Skin epidermis (tissue), 12 donors: ENCODE data around the gene NIFK.

Experiments used
- H3K27ac ChIP-seq, 21 experiments: fragments of 200-600 bp; sonication (generic) in 11 of 21; one replicate each; pipeline ENCODE4 v1.5.0; 2020; ENCODE audit warnings: mild to moderate bottlenecking in 3 of 21, inconsistent platforms in 2 of 21, moderate library complexity in 2 of 21
- H3K4me3 ChIP-seq, 7 experiments: fragments of 200-600 bp; sonication (generic) in 2 of 7; one replicate each; pipeline ENCODE4 v1.5.0; 2020; ENCODE audit warnings: inconsistent platforms in 2 of 7, mild to moderate bottlenecking in 2 of 7, moderate library complexity in 1 of 7

NIFK gene

GRCh38 chr2:121736462-121737336 is at the start of gene NIFK:
TSS of gene NIFK (minus strand) at chr2:121736875. CDS start at chr2:121736850, 25 bp downstream.
- Histone ChIP-seq H3K27ac (peak within 1 kb of the TSS; percentile 55 to 95 (median 84)), H3K4me3 (peak within 1 kb of the TSS; percentile 63 to 87 (median 76))

DNA sequence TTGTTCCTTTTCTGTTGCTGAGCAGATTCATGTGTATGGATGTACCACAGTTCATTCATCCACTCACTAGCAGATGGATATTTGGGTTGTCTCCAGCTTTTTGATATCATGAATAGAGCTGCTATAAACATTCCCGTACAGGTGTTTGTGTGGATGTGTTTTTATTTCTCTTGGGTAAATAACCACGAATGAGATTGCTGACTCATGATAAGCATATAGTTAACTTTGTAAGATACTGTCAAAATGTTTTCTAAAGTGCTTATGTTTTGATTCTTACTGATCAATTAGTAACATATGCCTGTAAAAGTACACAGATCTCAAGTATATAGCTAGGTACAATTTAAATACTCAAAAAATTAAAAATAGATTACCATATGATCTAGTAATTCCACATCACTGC is 46.5 kb upstream of the NIFK start:
- H3K27ac ChIP-seq: no peak overlapping the region
- H3K4me3 ChIP-seq: no peak overlapping the region

DNA sequence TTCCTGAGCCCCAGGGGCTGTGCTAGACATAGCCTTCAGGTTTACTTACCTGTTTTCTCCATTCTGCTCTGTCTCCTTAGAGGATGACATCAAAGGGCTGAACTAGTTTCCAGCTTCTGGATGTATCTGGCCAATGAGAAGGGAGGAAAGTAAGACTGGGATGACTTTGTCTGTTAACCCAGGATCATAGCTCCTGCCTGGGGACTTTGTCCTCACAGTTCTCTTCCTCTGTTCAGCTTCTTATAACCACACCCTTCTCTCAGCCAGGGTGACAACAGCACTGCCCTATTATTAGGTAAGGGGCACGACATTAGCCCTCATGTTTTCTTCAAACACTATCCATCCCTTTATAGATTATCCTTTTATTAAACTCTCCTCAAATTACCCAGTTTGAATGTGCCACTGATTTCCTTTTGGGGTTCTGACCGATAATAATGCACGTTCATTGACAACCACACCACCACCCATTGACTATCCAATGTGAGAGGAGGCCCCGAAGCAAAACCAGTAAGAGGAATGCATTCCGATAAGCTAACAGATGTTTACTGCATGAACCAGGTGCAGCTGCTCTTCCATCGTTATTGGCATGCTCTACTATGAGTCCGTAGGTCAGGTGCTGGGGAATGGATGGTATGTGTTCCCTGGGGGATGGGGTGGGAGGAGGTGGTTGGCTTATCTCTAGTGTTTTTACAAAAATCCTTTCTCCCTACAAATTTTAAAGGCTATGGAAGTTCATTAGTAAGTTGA is 42.2 kb upstream of the NIFK start:
- no peak overlapping the region for H3K27ac ChIP-seq
- H3K4me3 ChIP-seq: no peak overlapping the region

DNA sequence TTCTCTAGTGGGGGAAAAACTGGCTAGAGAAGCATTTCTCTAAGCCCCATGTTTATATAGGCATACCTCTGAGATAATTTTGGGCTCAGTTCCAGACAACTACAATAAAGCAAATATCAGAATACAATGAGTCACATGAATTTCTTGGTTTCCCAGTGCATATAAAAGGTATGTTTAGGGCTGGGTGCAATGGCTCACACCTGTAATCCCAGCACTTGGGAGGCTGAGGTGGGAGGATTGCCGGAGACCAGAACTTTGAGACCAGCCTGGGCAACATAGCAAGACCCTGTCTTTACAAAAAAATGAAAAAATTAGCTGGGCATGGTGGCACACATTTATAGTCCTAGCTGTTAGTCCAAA is 41.0 kb upstream of the NIFK start:
- H3K4me3 ChIP-seq: no peak overlapping the region
- no peak overlapping the region for H3K27ac ChIP-seq

DNA sequence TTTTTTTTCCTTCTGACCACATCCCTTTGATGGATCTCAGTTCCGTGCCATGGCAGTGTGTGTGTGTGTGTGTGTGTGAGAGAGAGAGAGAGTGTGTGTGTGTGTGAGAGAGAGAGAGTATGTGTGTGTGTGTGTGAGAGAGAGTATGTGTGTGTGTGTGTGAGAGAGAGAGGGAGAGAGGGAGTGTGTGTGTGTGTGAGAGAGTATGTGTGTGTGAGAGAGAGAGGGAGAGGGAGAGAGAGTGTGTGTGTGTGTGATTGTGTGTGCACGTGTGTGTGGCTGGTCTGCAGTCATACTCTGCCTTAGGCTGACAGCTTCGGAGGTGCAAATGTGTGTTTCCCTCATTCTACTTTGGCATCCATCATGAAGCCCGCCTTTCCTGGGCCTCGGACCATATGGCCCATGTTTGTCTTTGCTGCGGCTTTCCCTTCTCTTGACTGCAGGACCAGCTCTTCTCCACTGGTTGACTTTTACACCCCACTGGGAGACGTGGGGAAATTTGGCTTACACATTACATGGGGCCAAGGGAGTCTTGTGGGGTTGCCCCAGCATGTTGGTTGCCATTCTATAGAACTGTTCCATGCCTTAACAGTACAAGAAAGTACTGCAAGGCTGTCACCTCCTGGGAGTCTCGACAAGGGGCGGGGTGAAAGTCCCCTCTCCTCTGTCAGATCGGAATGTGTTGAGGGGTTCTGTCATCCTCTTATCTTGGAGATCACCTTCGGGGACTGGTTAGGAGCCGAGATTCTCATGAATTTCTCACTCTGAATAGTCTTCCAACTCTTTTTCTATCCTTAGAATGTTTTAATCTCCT is 40.4 kb upstream of the NIFK start:
- no peak overlapping the region for H3K27ac ChIP-seq
- H3K4me3 ChIP-seq: no peak overlapping the region

DNA sequence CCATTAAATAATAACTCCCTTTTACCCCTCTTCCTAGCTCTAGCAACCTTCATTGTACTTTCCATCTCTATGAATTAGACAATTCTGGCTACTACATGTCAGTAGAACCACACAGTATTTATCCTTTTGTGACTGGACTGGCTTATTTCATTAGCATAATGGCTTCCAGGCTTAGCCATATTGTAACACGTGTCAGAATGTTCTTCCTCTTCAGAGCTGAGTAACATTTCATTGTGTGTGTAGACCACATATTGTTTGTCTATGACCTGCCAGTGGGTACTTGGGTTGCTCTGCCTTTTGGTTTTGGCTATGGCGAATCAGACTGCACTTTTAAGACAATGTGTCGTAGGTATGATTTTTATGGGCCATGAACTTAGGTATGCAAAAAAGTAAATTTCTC is 39.7 kb upstream of the NIFK start:
- H3K4me3 ChIP-seq: no peak overlapping the region
- no peak overlapping the region for H3K27ac ChIP-seq

GRCh38 chr2:121774235-121774634 is 37.6 kb upstream of the NIFK start:
- Histone ChIP-seq H3K27ac (no peak overlapping the region), H3K4me3 (no peak overlapping the region)

- no peak overlapping the region for H3K4me3 ChIP-seq
- peak overlapping the region in 2 of 21 experiments; percentile 21 to 25 for H3K27ac ChIP-seq
Observed at GRCh38 chr2:121771976-121772742, 35.5 kb upstream of the NIFK start.

DNA sequence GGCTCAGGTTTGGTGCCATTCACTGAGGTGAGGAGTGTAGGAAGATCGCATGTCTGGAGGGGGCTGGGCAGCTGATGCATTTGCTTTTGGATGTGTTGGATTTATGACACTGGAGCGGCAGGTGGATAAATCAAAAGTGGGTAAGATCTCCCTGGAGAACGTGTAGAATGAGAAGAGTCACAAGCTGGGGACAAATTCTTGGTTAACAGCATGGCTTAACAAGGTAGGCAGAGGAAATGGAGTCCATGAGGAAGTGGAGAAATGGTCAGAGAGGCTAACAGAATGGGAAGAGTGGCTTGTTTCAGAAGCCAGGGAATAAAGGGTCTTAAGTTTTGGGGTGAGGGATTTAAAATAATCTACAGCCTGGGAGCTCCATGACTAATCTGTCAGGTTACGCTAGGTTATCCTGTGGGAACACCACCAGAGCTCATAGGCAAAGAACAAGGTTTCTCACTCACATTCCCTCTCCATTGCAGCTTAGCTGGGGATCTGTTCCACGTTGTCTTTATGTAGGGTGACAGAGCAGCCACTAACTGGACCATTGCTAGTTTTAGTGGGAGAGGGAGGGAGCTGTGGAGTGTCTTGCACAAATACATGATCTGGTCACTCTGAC is 31.6 kb upstream of the NIFK start:
- Histone ChIP-seq H3K4me3 (no peak overlapping the region), H3K27ac (no peak overlapping the region)

DNA sequence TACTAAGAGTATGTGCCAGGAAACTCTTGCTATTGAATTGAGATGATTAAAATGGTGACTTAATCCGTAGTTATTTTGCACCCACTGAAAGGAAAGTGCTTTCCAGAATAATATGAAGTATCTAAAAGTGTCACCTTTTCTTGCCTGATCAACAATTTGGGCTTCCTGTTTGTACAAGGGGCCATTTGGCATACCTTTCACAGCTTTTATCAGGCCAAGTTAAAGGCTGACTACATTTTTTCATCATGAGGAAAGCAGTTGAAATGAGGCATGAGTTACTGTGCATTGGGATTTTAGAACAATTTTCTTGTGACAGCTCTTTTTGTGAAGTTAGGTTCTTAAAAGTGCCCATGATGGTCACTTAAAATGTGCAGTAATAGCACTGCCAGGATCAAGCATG is 29.9 kb upstream of the NIFK start:
- no peak overlapping the region for H3K27ac ChIP-seq
- H3K4me3 ChIP-seq: no peak overlapping the region

DNA sequence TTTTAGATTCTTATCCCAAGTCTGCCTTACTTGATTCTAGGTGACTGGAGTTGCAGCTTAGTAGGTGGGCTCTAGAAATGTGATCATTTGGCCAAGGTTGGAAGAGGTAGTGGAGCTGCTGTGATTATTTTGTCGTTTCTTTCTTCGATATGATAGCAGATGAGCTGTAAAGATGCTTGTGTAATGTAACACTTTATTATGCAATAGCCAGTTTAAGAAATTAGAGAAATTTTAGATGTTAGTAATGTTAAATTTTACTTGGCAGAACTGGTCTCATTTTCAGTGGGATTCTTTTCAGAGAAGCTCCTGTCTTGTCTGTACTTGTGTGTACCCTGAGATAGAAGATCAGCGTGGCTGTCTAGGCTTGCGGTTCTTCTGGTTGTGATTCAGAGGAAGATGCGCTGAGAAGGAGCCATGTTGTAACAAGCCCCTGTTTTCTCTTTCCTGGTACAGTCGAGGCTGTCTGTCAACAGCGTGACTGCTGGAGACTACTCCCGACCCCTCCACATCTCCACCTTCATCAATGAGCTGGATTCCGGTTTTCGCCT is 28.1 kb upstream of the NIFK start:
- H3K27ac ChIP-seq: peak overlapping the region in 2 of 21 experiments; percentile 23 to 49

GRCh38 chr2:121755237-121756111 is 18.8 kb upstream of the NIFK start, which contains the start of gene TSN:
TSS of gene TSN (plus strand) at chr2:121755651. CDS start at chr2:121755780, 129 bp downstream.
- Histone ChIP-seq H3K27ac (peak within 1 kb of the TSS; percentile 23 to 93 (median 86)), H3K4me3 (peak within 1 kb of the TSS; percentile 54 to 100 (median 93))

More for the DNA sequence above, 28.1 kb upstream of the NIFK start:
- H3K4me3 ChIP-seq: no peak overlapping the region

GRCh38 chr2:121754851-121755236 is 18.2 kb upstream of the NIFK start:
- Histone ChIP-seq H3K27ac (peak overlapping the region in 19 of 21 experiments; percentile 13 to 93 (median 85)), H3K4me3 (peak overlapping the region; percentile 54 to 100 (median 93))

GRCh38 chr2:121748202-121748601 is 11.5 kb upstream of the NIFK start:
- H3K4me3 ChIP-seq: no peak overlapping the region
- no peak overlapping the region for H3K27ac ChIP-seq

DNA sequence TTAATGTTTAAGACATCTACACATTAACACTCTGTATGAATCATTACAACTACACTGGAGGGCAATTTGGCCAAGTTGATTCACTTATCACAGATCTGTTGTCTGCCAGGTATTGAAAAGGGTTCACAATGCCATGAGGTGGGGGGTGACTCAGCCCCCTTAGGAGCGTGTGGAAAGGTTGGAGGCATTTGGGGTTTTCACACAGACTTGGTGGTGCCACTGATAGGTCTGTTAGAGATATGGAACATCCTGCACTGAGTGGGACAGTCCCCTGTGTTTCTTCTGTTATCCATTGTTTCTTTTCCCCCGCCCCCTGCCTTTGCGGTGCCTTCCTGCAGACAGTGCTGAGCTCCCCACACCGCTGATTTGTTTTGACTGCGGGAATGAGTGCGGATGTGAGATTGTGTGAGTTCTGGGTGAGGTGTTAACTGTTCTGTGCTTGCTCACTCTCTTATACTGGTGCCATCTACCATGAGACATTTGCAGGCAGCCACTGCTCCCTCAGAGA is 9.4 kb upstream of the NIFK start:
- Histone ChIP-seq H3K27ac (no peak overlapping the region), H3K4me3 (no peak overlapping the region)

DNA sequence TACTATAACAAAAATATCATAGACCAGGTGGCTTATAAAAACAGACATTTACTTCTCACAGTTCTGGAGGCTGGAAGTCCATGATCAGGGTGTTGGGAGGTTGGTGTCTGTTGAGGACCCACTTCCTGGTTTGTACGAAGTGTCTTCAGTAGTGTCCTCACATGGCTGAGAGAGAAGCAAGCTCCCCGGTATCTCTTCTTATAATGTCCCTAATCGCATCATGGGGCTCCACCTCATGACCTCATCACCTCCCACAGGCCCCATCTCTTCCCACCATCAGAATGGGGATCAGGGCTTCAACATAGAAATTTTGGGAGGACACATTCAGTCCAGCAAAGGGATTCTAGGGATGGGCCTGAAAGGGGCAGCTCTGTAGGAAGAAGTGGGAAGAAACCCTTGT is 4.8 kb upstream of the NIFK start:
- Histone ChIP-seq H3K27ac (no peak overlapping the region), H3K4me3 (no peak overlapping the region)

DNA sequence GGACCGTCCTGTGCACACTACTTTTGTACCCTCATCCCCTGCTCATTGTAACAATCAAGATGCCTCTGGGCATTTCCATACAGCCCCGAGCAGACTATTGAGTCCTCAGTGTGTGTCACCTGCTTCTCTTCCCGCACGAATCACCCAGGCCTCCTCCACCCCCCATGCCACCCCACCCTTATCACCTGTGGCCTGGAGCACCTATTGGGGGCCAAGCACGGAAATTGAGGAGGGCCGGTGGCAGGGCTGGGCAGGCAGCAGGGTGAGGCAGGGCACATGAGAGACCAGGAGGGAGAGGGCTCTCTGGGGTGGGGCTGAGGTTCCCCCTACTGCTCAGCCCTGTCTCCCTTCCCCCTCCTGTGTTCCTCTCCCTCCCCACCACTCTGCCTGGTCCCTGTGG is 4.3 kb upstream of the NIFK start:
- no peak overlapping the region for H3K27ac ChIP-seq
- H3K4me3 ChIP-seq: no peak overlapping the region

DNA sequence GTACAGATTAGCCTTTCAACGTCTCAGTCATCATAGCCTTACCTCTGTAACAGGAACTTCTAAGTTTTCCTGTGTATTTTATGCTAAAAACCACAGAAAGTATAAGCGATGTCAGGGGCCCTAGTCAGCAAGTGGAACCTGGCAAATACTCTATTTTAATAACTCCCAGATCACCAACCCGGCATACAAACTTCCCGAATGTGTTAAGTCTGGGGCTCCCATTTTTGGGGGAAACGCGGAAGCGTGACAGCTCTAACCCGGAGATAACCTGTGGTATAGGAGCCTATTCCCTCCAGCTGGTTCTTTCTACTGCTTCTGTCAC is 574 bp downstream of the NIFK start:
- Histone ChIP-seq H3K27ac (peak overlapping the region; percentile 45 to 95 (median 84)), H3K4me3 (peak overlapping the region; percentile 63 to 87 (median 76))
